MM.1S (cell line): ENCODE measurements around the gene PRSS23.

Source experiments
- DNase-seq: peaks from one replicate; pipeline ENCODE4 v3.0.0-alpha.2; 2015
- H2AFZ ChIP-seq: fragments of 300-600 bp; sonication (generic); 2 replicates; pipeline ENCODE4 v1.6.0; 2016; ENCODE audit warnings: antibody characterized with exemption, low read length
- H3F3A ChIP-seq: fragments of 300-600 bp; sonication (generic); 2 replicates; pipeline ENCODE4 v1.6.1; 2016; ENCODE audit warnings: mild to moderate bottlenecking, antibody characterized with exemption, low read length, moderate library complexity, mixed read lengths; ENCODE audit not compliant: insufficient read depth
- H3K27ac ChIP-seq: fragments of 300-600 bp; sonication (generic); 2 replicates; pipeline ENCODE4 v1.5.1; 2016; ENCODE audit warnings: mild to moderate bottlenecking, low read length
- H3K27me3 ChIP-seq: fragments of 300-600 bp; sonication (generic); replicated peaks from 2 replicates; pipeline ENCODE4 v1.6.0; 2016; ENCODE audit warnings: low read length; ENCODE audit not compliant: insufficient read depth
- H3K36me3 ChIP-seq: fragments of 300-600 bp; sonication (generic); replicated peaks from 2 replicates; pipeline ENCODE4 v1.6.1; 2016; ENCODE audit warnings: mild to moderate bottlenecking, low read length, mixed read lengths; ENCODE audit not compliant: insufficient read depth
- H3K4me1 ChIP-seq: fragments of 300-600 bp; sonication (generic); 2 replicates; pipeline ENCODE4 v1.6.1; 2016; ENCODE audit warnings: low read length, mixed read lengths
- H3K4me2 ChIP-seq: fragments of 300-600 bp; sonication (generic); 2 replicates; pipeline ENCODE4 v1.6.0; 2016; ENCODE audit warnings: low read depth, low read length
- H3K4me3 ChIP-seq: fragments of 300-600 bp; sonication (generic); 2 replicates; pipeline ENCODE4 v1.5.1; 2016; ENCODE audit warnings: low read length, mixed read lengths
- H3K79me2 ChIP-seq: fragments of 300-600 bp; sonication (generic); 2 replicates; pipeline ENCODE4 v1.6.1; 2016; ENCODE audit warnings: mixed run types, low read length, mixed read lengths
- H3K9ac ChIP-seq: fragments of 300-600 bp; sonication (generic); 2 replicates; pipeline ENCODE4 v1.6.1; 2016; ENCODE audit warnings: low read length, mixed read lengths
- H3K9me2 ChIP-seq: fragments of 300-600 bp; sonication (generic); replicated peaks from 2 replicates; pipeline ENCODE4 v1.6.1; 2016; ENCODE audit warnings: mild to moderate bottlenecking, low read length, mixed read lengths; ENCODE audit not compliant: insufficient read depth
- H3K9me3 ChIP-seq: fragments of 300-600 bp; sonication (generic); replicated peaks from 2 replicates; pipeline ENCODE4 v1.6.1; 2016; ENCODE audit warnings: mild to moderate bottlenecking, low read length, mixed read lengths; ENCODE audit not compliant: insufficient read depth
- H4K20me1 ChIP-seq: fragments of 300-600 bp; sonication (generic); 2 replicates; pipeline ENCODE4 v1.6.1; 2016; ENCODE audit warnings: mild to moderate bottlenecking, low read length, moderate library complexity, mixed read lengths; ENCODE audit not compliant: insufficient read depth
- EZH2 ChIP-seq: fragments of 300-600 bp; sonication (generic); optimal IDR thresholded peaks from 2 replicates; pipeline ENCODE3; 2017; ENCODE audit warnings: low read depth, mild to moderate bottlenecking, antibody characterized with exemption, low read length, mixed read lengths
- EZH2phosphoT487 ChIP-seq: fragments of 300-600 bp; sonication (generic); IDR thresholded peaks from 2 replicates; pipeline ENCODE4 v1.6.1; 2018; ENCODE audit warnings: antibody characterized with exemption, low read length
- TF ChIP-seq, protein P1 (sequence below): fragments of 300-600 bp; sonication (generic); IDR thresholded peaks from 2 replicates; pipeline ENCODE4 v1.5.1; 2016; ENCODE audit warnings: antibody characterized with exemption, low read length, mixed read lengths

PRSS23 gene

GRCh38 chr11:86792150-86792549 is 8.2 kb upstream of the PRSS23 start:
- Histone ChIP-seq H4K20me1 (no peaks in the 10 kb centered on the region), H3K4me3 (no peak overlapping the region), H3K4me2 (no peak overlapping the region), H3F3A (no peaks in the 10 kb centered on the region), H3K79me2 (no peaks in the 10 kb centered on the region), H3K9ac (no peak overlapping the region), H3K36me3 (no peaks in the 10 kb centered on the region), H3K27ac (no peak overlapping the region), H3K4me1 (no peaks in the 10 kb centered on the region), H3K9me3 (no peaks in the 10 kb centered on the region), H3K9me2 (no peaks in the 10 kb centered on the region), H3K27me3 (no peaks in the 10 kb centered on the region), H2AFZ (no peak overlapping the region)
- no peak for DNase-seq
- TF ChIP-seq EZH2phosphoT487: no peak
- TF ChIP-seq, protein P1, sequence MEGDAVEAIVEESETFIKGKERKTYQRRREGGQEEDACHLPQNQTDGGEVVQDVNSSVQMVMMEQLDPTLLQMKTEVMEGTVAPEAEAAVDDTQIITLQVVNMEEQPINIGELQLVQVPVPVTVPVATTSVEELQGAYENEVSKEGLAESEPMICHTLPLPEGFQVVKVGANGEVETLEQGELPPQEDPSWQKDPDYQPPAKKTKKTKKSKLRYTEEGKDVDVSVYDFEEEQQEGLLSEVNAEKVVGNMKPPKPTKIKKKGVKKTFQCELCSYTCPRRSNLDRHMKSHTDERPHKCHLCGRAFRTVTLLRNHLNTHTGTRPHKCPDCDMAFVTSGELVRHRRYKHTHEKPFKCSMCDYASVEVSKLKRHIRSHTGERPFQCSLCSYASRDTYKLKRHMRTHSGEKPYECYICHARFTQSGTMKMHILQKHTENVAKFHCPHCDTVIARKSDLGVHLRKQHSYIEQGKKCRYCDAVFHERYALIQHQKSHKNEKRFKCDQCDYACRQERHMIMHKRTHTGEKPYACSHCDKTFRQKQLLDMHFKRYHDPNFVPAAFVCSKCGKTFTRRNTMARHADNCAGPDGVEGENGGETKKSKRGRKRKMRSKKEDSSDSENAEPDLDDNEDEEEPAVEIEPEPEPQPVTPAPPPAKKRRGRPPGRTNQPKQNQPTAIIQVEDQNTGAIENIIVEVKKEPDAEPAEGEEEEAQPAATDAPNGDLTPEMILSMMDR: no peak

- Histone ChIP-seq H3K9ac (no peak overlapping the region), H3K27ac (no peak overlapping the region), H3K27me3 (no peaks in the 10 kb centered on the region), H3K4me1 (no peaks in the 10 kb centered on the region), H3K9me2 (no peaks in the 10 kb centered on the region), H3F3A (no peaks in the 10 kb centered on the region), H2AFZ (no peak overlapping the region), H3K36me3 (no peaks in the 10 kb centered on the region), H3K4me3 (no peak overlapping the region), H3K4me2 (no peak overlapping the region), H3K79me2 (no peaks in the 10 kb centered on the region), H3K9me3 (no peaks in the 10 kb centered on the region), H4K20me1 (no peaks in the 10 kb centered on the region)
- no peak for TF ChIP-seq EZH2
- no peak for DNase-seq
Observed at GRCh38 chr11:86793307-86793706, 7.0 kb upstream of the PRSS23 start.

DNA sequence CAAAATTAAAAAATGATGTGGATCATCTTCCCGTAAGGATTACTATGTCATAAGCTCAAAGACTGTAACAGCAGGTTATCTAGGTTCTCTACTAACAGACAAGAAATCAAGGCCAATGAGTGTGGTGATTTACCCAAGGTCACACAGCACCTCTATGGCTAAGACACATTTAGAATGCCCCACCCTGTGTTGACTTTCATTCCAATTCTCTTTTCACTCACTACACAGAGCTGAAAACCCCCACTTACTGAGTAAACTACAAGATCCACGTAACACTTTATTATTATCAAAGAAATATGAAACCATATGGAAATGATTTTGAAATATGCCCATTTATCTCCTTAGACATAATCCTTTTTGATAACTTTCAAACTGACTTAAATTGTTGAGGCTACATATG is 4.8 kb upstream of the PRSS23 start:
- no peak overlapping the region for H3K4me3 ChIP-seq
- H4K20me1 ChIP-seq: no peaks in the 10 kb centered on the region
- no peak for DNase-seq
- no peaks in the 10 kb centered on the region for H3K9me3 ChIP-seq
- H3F3A ChIP-seq: 0 out of 2 replicates have a peak, but pooled peaks cover 2% of the 10 kb centered on the region
- no peaks in the 10 kb centered on the region for H3K9me2 ChIP-seq
- H3K27me3 ChIP-seq: no peaks in the 10 kb centered on the region
- no peaks in the 10 kb centered on the region for H3K36me3 ChIP-seq
- H3K4me2 ChIP-seq: no peak overlapping the region
- no peak overlapping the region for H2AFZ ChIP-seq
- H3K4me1 ChIP-seq: no peaks in the 10 kb centered on the region
- TF ChIP-seq, protein P1: no peak
- TF ChIP-seq EZH2: no peak
- no peak overlapping the region for H3K27ac ChIP-seq
- no peaks in the 10 kb centered on the region for H3K79me2 ChIP-seq
- no peak overlapping the region for H3K9ac ChIP-seq

GRCh38 chr11:86795949-86796348 is 4.4 kb upstream of the PRSS23 start:
- 0 out of 2 replicates have a peak, but pooled peaks cover 2% of the 10 kb centered on the region for H3F3A ChIP-seq
- H3K36me3 ChIP-seq: no peaks in the 10 kb centered on the region
- H3K4me1 ChIP-seq: 0 out of 2 replicates have a peak, but pooled peaks cover 3% of the 10 kb centered on the region
- H3K79me2 ChIP-seq: no peaks in the 10 kb centered on the region
- no peak overlapping the region for H3K4me3 ChIP-seq
- no peaks in the 10 kb centered on the region for H3K9me2 ChIP-seq
- H3K27ac ChIP-seq: no peak overlapping the region
- no peaks in the 10 kb centered on the region for H3K9me3 ChIP-seq
- H2AFZ ChIP-seq: no peak overlapping the region
- TF ChIP-seq EZH2phosphoT487 (no peak), EZH2 (no peak)
- TF ChIP-seq, protein P1: no peak
- no peak overlapping the region for H3K4me2 ChIP-seq
- DNase-seq: no peak
- H4K20me1 ChIP-seq: no peaks in the 10 kb centered on the region
- H3K9ac ChIP-seq: no peak overlapping the region
- H3K27me3 ChIP-seq: peaks cover 3% of the 10 kb centered on the region
